Mucosa of rectum (tissue), 2 donors: ENCODE results near the gene CMTM8.

Source experiments
- H3K27ac ChIP-seq, 2 donors: one replicate each; pipeline ENCODE4 v1.7.0; 2013; ENCODE audit warnings: inconsistent platforms in 2 of 2, low read depth in 2 of 2, low read length in 2 of 2
- H3K27me3 ChIP-seq, 2 donors: one replicate each; pipeline ENCODE4 v1.7.0; 2013; ENCODE audit warnings: low read length in 2 of 2; ENCODE audit not compliant: control insufficient read depth in 2 of 2, insufficient read depth in 2 of 2
- H3K36me3 ChIP-seq, 2 donors: one replicate each; pipeline ENCODE4 v1.7.0; 2013; ENCODE audit warnings: low read length in 2 of 2; ENCODE audit not compliant: control insufficient read depth in 2 of 2, insufficient read depth in 2 of 2
- H3K4me1 ChIP-seq, 2 donors: one replicate each; pipeline ENCODE4 v1.7.0; 2013; ENCODE audit warnings: low read length in 2 of 2, mild to moderate bottlenecking in 1 of 2; ENCODE audit not compliant: control insufficient read depth in 2 of 2, insufficient read depth in 2 of 2
- H3K4me3 ChIP-seq, 2 donors: one replicate each; pipeline ENCODE4 v1.7.0; 2013; ENCODE audit warnings: low read length in 2 of 2
- H3K9ac ChIP-seq, 2 donors: one replicate each; pipeline ENCODE4 v1.7.0; 2013; ENCODE audit warnings: low read length in 2 of 2, low read depth in 1 of 2, mild to moderate bottlenecking in 1 of 2
- H3K9me3 ChIP-seq, 2 donors: one replicate each; pipeline ENCODE4 v1.7.0; 2013; ENCODE audit warnings: low read length in 2 of 2; ENCODE audit not compliant: control insufficient read depth in 2 of 2
- donor health status: healthy.
- donor health status: Normal muscosa, but diverticular disease.

CMTM8 gene

GRCh38 chr3:32372213-32372490 lies 133.7 kb downstream of the CMTM8 start:
- Histone ChIP-seq H3K27me3 (no peaks in the 10 kb centered on the region), H3K9ac (no peak overlapping the region), H3K36me3 (peaks cover 0 to 3% of the 10 kb centered on the region in 2 donors), H3K9me3 (no peaks in the 10 kb centered on the region), H3K4me3 (no peak overlapping the region), H3K4me1 (no peaks in the 10 kb centered on the region), H3K27ac (no peak overlapping the region)

- Histone ChIP-seq H3K9me3 (no peaks in the 10 kb centered on the region), H3K4me1 (no peaks in the 10 kb centered on the region), H3K9ac (no peak overlapping the region), H3K27me3 (no peaks in the 10 kb centered on the region), H3K4me3 (no peak overlapping the region), H3K27ac (no peak overlapping the region), H3K36me3 (no peaks in the 10 kb centered on the region)
Observed at GRCh38 chr3:32373276-32373675, 134.8 kb downstream of the CMTM8 start.

GRCh38 chr3:32373844-32374243 lies 135.4 kb downstream of the CMTM8 start:
- no peak overlapping the region for H3K27ac ChIP-seq
- H3K4me3 ChIP-seq, result no peak overlapping the region
- H3K4me1 ChIP-seq, result no peaks in the 10 kb centered on the region
- H3K36me3 ChIP-seq, result no peaks in the 10 kb centered on the region
- H3K9me3 ChIP-seq, result no peaks in the 10 kb centered on the region
- H3K9ac ChIP-seq, result no peak overlapping the region
- H3K27me3 ChIP-seq, result no peaks in the 10 kb centered on the region

GRCh38 chr3:32374788-32375595 lies 136.5 kb downstream of the CMTM8 start:
- no peaks in the 10 kb centered on the region for H3K27me3 ChIP-seq
- no peak overlapping the region for H3K27ac ChIP-seq
- no peaks in the 10 kb centered on the region for H3K9me3 ChIP-seq
- no peak overlapping the region for H3K4me3 ChIP-seq
- no peaks in the 10 kb centered on the region for H3K4me1 ChIP-seq
- H3K9ac ChIP-seq, result no peak overlapping the region
- H3K36me3 ChIP-seq, result no peaks in the 10 kb centered on the region

GRCh38 chr3:32375596-32375930 lies 137.1 kb downstream of the CMTM8 start:
- H3K4me3 ChIP-seq, result no peak overlapping the region
- no peak overlapping the region for H3K27ac ChIP-seq
- no peaks in the 10 kb centered on the region for H3K9me3 ChIP-seq
- no peak overlapping the region for H3K9ac ChIP-seq
- H3K4me1 ChIP-seq, result no peaks in the 10 kb centered on the region
- H3K27me3 ChIP-seq, result no peaks in the 10 kb centered on the region
- H3K36me3 ChIP-seq, result no peaks in the 10 kb centered on the region

GRCh38 chr3:32376115-32376514 lies 137.6 kb downstream of the CMTM8 start:
- H3K4me1 ChIP-seq, result no peaks in the 10 kb centered on the region
- no peaks in the 10 kb centered on the region for H3K36me3 ChIP-seq
- no peak overlapping the region for H3K4me3 ChIP-seq
- H3K9ac ChIP-seq, result no peak overlapping the region
- H3K27me3 ChIP-seq, result no peaks in the 10 kb centered on the region
- H3K27ac ChIP-seq, result no peak overlapping the region
- no peaks in the 10 kb centered on the region for H3K9me3 ChIP-seq

GRCh38 chr3:32379831-32380500 lies 141.5 kb downstream of the CMTM8 start:
- no peaks in the 10 kb centered on the region for H3K4me1 ChIP-seq
- no peaks in the 10 kb centered on the region for H3K36me3 ChIP-seq
- H3K4me3 ChIP-seq, result no peak overlapping the region
- no peaks in the 10 kb centered on the region for H3K9me3 ChIP-seq
- H3K9ac ChIP-seq, result no peak overlapping the region
- H3K27ac ChIP-seq, result no peak overlapping the region
- no peaks in the 10 kb centered on the region for H3K27me3 ChIP-seq

GRCh38 chr3:32381922-32382321 lies 143.4 kb downstream of the CMTM8 start:
- no peak overlapping the region for H3K9ac ChIP-seq
- no peaks in the 10 kb centered on the region for H3K27me3 ChIP-seq
- no peak overlapping the region for H3K27ac ChIP-seq
- H3K36me3 ChIP-seq, result no peaks in the 10 kb centered on the region
- no peak overlapping the region for H3K4me3 ChIP-seq
- no peaks in the 10 kb centered on the region for H3K4me1 ChIP-seq
- H3K9me3 ChIP-seq, result no peaks in the 10 kb centered on the region

- no peak overlapping the region for H3K27ac ChIP-seq
- no peak overlapping the region for H3K4me3 ChIP-seq
- no peaks in the 10 kb centered on the region for H3K4me1 ChIP-seq
- H3K36me3 ChIP-seq, result no peaks in the 10 kb centered on the region
- H3K27me3 ChIP-seq, result no peaks in the 10 kb centered on the region
- H3K9ac ChIP-seq, result no peak overlapping the region
- H3K9me3 ChIP-seq, result no peaks in the 10 kb centered on the region
Observed at GRCh38 chr3:32383136-32383711, 144.7 kb downstream of the CMTM8 start.

- Histone ChIP-seq H3K4me3 (no peak overlapping the region), H3K9me3 (no peaks in the 10 kb centered on the region), H3K27ac (no peak overlapping the region), H3K27me3 (no peaks in the 10 kb centered on the region), H3K9ac (no peak overlapping the region), H3K36me3 (no peaks in the 10 kb centered on the region), H3K4me1 (no peaks in the 10 kb centered on the region)
Observed at GRCh38 chr3:32384938-32385337, 146.5 kb downstream of the CMTM8 start.
